Upper lobe of left lung (tissue), 6 donors: ENCODE results near the gene ADAMTS2. TPM values are rescaled to one million over a fixed set of nuclear protein-coding genes. Genes with fewer than 3 reads are reported as not detected.
A peak's percentile ranks its signal among the peaks of the same experiment; 100 is the strongest.

ENCODE experiments used
- ATAC-seq, 2 donors: fragments of 200-7000 bp; cut with Tn5 transposase; one replicate each; pipeline ENCODE4 v1.9.1; 2022; ENCODE audit warnings: mild to moderate bottlenecking in 2 of 2, moderate library complexity in 2 of 2; ENCODE audit not compliant: low FRiP score in 2 of 2
- DNase-seq, 2 donors: peaks; one replicate each; pipeline ENCODE4 v3.0.0-alpha.2; 2019 to 2020
- H3K27ac ChIP-seq, 4 donors: fragments of 200-600 bp; sonication (generic); one replicate each; pipeline ENCODE4 v1.5.1; 2016 to 2019
- H3K27me3 ChIP-seq, 4 donors: fragments of 200-600 bp; sonication (generic); one replicate each; pipeline ENCODE4 v1.5.1; 2017 to 2019
- H3K36me3 ChIP-seq, 4 donors: fragments of 200-600 bp; sonication (generic); one replicate each; pipeline ENCODE4 v1.5.1; 2016 to 2019
- H3K4me1 ChIP-seq, 4 donors: fragments of 200-600 bp; sonication (generic); one replicate each; pipeline ENCODE4 v1.5.1; 2018 to 2019
- H3K4me3 ChIP-seq, 4 donors: fragments of 200-600 bp; sonication (generic); one replicate each; pipeline ENCODE4 v1.5.1; 2017 to 2019; ENCODE audit warnings: mild to moderate bottlenecking in 2 of 4, moderate library complexity in 1 of 4
- H3K9me3 ChIP-seq, 4 donors: fragments of 200-600 bp; sonication (generic); one replicate each; pipeline ENCODE4 v1.5.1; 2018 to 2019
- EP300 ChIP-seq, 4 donors: sonication (generic); formaldehyde crosslinking; IDR thresholded peaks; one replicate each; pipeline ENCODE4 v1.5.1; 2017; ENCODE audit warnings: antibody characterized with exemption in 4 of 4, control low read depth in 2 of 4
- POLR2A ChIP-seq, 4 donors: fragments of 450-650 bp; IDR thresholded peaks; one replicate each; pipeline ENCODE4 v1.5.1; 2016 to 2017; ENCODE audit warnings: antibody characterized with exemption in 4 of 4, mild to moderate bottlenecking in 2 of 4
- POLR2AphosphoS5 ChIP-seq, 2 donors: sonication (generic); formaldehyde crosslinking; IDR thresholded peaks; one replicate each; pipeline ENCODE4 v1.5.1; 2017; ENCODE audit warnings: antibody characterized with exemption in 2 of 2
- WGBS, 2 donors: methylation state at CpG; one replicate each; pipeline ENCODE4 v1.1.5; 2017 to 2018; 5-methylcytosine and 5-hydroxymethylcytosine counted together
- total RNA-seq, 6 donors: library from RNA; depleted of rRNA in 4 of 6; stranded (reverse); fragments of >200 nt in 4 of 6; gene quantifications; one replicate each; pipeline versions ENCODE4 v1.1.0 to v1.2.1, GENCODE V29; 2016 to 2021
- TF ChIP-seq, protein P1 (sequence below), 6 experiments: fragments of 450-650 bp in 4 of 6; fragments of 200-600 bp in 2 of 6; sonication (generic) in 2 of 6; IDR thresholded peaks; one replicate each; pipeline ENCODE4 v1.5.1; 2016 to 2019; ENCODE audit warnings: antibody characterized with exemption in 6 of 6
- donor health status: DM: no; HTN: no; CAD: no; lungs with moderate emphysema.
- donor health status: DM: no; HTN: yes; CAD: no; lungs with severe emphysema.

ADAMTS2 gene
- total RNA-seq, 6 donors from 2014 or later: 10.0 to 114 (median 25.7) TPM

DNA sequence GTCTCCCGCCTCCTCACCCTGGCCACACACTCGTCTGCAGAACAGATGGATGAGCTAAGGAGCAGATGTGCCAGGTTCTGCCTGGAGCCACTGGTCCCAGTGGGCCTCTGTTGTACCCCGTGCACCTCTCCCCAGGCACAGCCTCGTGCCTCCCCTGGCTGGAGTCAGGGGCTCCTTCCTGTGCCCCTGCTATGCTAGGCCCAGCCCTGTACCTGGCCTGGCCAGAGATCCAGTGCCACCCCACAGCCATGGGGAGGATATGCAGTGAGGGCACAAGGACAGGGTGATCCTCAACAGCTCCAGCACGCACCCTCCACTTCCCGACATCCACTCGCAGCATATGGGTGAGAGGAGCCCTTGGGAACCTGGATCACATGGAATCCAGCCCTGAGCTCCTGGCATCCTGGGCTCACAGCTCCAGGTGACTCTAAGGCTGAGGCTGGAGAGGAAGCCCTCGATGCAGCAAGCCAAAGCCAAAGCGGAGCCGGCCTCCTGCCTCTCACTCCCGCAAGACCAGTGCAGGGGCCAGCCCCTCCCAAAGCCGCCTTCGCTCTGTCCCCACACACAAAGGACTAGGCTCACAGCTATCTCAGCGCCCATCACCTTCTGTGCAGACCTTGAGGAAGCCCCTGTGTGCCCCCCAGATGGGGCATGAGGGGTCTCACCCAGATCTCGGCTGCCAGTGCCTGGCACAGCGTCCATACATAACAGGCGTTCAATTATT lies 23.7 kb upstream of the ADAMTS2 start:
- no peak for ATAC-seq
- Histone ChIP-seq H3K27ac (no peak overlapping the region), H3K4me3 (no peak overlapping the region), H3K27me3 (no peaks in the 10 kb centered on the region), H3K36me3 (no peaks in the 10 kb centered on the region), H3K9me3 (no peaks in the 10 kb centered on the region), H3K4me1 (no peaks in the 10 kb centered on the region)
- WGBS, 2 donors: 84 to 92% methylated on average over 11 to 16 of the region's 17 CpGs
- no peak for DNase-seq
- no peak for TF ChIP-seq POLR2AphosphoS5 (IDR thresholded peaks at IDR 0.05)
- TF ChIP-seq POLR2A (IDR thresholded peaks at IDR 0.05): no peak
- TF ChIP-seq EP300 (IDR thresholded peaks at IDR 0.05): no peak
- TF ChIP-seq, protein P1, sequence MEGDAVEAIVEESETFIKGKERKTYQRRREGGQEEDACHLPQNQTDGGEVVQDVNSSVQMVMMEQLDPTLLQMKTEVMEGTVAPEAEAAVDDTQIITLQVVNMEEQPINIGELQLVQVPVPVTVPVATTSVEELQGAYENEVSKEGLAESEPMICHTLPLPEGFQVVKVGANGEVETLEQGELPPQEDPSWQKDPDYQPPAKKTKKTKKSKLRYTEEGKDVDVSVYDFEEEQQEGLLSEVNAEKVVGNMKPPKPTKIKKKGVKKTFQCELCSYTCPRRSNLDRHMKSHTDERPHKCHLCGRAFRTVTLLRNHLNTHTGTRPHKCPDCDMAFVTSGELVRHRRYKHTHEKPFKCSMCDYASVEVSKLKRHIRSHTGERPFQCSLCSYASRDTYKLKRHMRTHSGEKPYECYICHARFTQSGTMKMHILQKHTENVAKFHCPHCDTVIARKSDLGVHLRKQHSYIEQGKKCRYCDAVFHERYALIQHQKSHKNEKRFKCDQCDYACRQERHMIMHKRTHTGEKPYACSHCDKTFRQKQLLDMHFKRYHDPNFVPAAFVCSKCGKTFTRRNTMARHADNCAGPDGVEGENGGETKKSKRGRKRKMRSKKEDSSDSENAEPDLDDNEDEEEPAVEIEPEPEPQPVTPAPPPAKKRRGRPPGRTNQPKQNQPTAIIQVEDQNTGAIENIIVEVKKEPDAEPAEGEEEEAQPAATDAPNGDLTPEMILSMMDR (IDR thresholded peaks at IDR 0.05): no peak

DNA sequence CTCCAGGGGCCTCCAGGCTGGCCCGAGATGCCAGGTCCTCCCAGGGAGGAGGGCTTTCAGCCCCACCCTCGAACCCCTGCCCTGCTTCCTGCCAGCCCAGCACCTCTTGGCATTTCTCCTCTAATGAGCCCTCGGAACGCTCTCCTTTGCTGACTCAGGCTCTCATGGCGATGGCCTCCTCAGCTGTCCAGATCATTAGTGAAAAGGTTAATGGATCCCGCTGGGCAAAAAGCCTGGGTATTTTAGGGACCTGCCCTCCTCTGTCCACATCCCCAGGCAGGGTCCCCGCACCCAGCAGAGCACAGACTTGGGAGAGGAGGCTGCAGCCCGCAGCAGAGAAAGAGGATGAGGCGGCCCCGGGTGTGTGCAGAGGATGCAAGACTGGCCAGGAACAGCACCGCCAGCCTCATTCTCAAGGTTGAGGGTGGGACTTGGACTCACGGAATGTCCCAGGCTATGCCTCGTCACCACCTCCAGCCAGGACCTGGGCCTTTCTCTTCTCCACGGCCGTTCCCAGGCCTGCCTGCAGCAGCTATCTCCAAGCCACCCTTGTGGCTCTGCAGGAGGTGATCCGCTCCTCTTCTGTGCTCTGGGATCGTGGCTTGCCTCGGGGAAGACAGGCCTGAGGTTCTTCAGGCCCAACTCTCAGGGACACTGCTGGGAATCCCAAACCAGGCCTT lies 23.0 kb upstream of the ADAMTS2 start:
- Histone ChIP-seq H3K9me3 (no peaks in the 10 kb centered on the region), H3K36me3 (no peaks in the 10 kb centered on the region), H3K27ac (no peak overlapping the region), H3K27me3 (no peaks in the 10 kb centered on the region), H3K4me1 (no peaks in the 10 kb centered on the region), H3K4me3 (no peak overlapping the region)
- DNase-seq (no peak), ATAC-seq (no peak)
- WGBS, 2 donors: 76 to 82% methylated on average over 15 to 16 of the region's 18 CpGs
- TF ChIP-seq POLR2A (IDR thresholded peaks at IDR 0.05) (no peak), POLR2AphosphoS5 (IDR thresholded peaks at IDR 0.05) (no peak), EP300 (IDR thresholded peaks at IDR 0.05) (no peak)
- TF ChIP-seq, protein P1 (IDR thresholded peaks at IDR 0.05): no peak

DNA sequence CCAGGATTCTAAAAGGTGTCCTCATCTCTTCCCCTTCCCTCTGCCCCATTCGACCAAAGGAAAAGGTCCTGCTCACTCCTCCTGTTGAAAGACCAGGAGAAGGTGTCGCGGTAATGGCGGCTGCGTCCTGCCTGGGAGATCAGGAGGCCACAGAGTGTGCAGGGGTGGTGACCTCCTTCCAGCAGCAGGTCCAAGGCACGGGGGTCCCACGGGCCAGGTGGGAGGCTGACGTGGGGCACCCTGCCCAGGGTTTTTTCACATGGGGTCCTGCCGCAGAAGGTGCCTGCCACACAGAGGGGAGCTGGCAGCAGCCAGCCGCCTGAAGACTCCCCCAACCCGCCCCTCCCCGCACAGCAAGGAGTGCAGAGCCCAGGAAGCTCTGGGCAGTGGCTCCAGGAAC lies 22.2 kb upstream of the ADAMTS2 start:
- ATAC-seq: no peak
- TF ChIP-seq POLR2AphosphoS5 (IDR thresholded peaks at IDR 0.05): no peak
- TF ChIP-seq, protein P1 (IDR thresholded peaks at IDR 0.05): no peak
- no peak for TF ChIP-seq EP300 (IDR thresholded peaks at IDR 0.05)
- no peak for TF ChIP-seq POLR2A (IDR thresholded peaks at IDR 0.05)
- peak in 1 of 2 donors; percentile 55 for DNase-seq
- no peak overlapping the region for H3K4me3 ChIP-seq
- H3K36me3 ChIP-seq: no peaks in the 10 kb centered on the region
- no peaks in the 10 kb centered on the region for H3K4me1 ChIP-seq
- H3K27me3 ChIP-seq: no peaks in the 10 kb centered on the region
- 81 to 82% methylated on average over 8 to 11 of the region's 12 CpGs for WGBS, 2 donors
- no peak overlapping the region for H3K27ac ChIP-seq
- H3K9me3 ChIP-seq: no peaks in the 10 kb centered on the region

DNA sequence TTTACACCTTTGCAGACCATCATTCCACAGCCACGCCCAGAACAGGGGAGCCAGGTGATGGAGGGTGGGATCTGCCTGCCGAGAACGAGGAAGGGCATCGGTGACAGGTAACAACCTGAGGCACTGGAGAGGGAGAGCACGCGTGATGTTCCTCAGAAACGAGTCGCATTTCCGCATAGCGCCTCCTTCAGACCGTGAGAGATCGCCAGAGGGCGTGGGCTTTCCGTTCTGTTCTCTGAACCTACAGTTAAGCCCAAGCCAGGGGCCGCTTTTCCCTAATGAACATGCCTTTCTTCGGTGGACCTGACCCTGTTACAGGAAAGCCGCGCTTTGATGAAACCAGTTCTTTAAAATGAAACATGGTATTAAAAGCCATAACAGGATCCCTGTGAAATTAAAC lies 17.1 kb upstream of the ADAMTS2 start:
- Histone ChIP-seq H3K9me3 (no peaks in the 10 kb centered on the region), H3K4me1 (peaks cover 0 to 5% (median 4%) of the 10 kb centered on the region in 4 donors), H3K27ac (no peak overlapping the region), H3K27me3 (no peaks in the 10 kb centered on the region), H3K4me3 (no peak overlapping the region), H3K36me3 (no peaks in the 10 kb centered on the region)
- no peak for TF ChIP-seq EP300 (IDR thresholded peaks at IDR 0.05)
- no peak for TF ChIP-seq POLR2A (IDR thresholded peaks at IDR 0.05)
- TF ChIP-seq, protein P1 (IDR thresholded peaks at IDR 0.05): no peak
- TF ChIP-seq POLR2AphosphoS5 (IDR thresholded peaks at IDR 0.05): no peak
- 83 to 92% methylated on average over 18 of the region's 18 CpGs for WGBS, 2 donors
- ATAC-seq (no peak), DNase-seq (no peak)
